Neural progenitor cell (in vitro differentiated cells): ENCODE results near the gene RERG. TPM values are rescaled to one million over a fixed set of nuclear protein-coding genes. Genes with fewer than 3 reads are reported as not detected.

Experiments used
- DNase-seq: peaks from one replicate; pipeline ENCODE4 v3.0.0-alpha.2; 2016; ENCODE audit warnings: low spot score
- H2AFZ ChIP-seq: fragments of 200-600 bp; sonication (generic); replicated peaks from 2 replicates; pipeline ENCODE4 v1.6.1; 2016; ENCODE audit warnings: antibody characterized with exemption
- H3F3A ChIP-seq: fragments of 200-600 bp; sonication (generic); 2 replicates; pipeline ENCODE4 v1.6.1; 2016; ENCODE audit warnings: antibody characterized with exemption, low read depth
- H3K27ac ChIP-seq: fragments of 200-600 bp; sonication (generic); 2 replicates; pipeline ENCODE4 v1.5.1; 2016; ENCODE audit warnings: mild to moderate bottlenecking
- H3K27me3 ChIP-seq: fragments of 200-600 bp; sonication (generic); 2 replicates; pipeline ENCODE4 v1.6.1; 2016; ENCODE audit warnings: mild to moderate bottlenecking, moderate library complexity
- H3K36me3 ChIP-seq: fragments of 200-600 bp; sonication (generic); 2 replicates; pipeline ENCODE4 v1.5.1; 2016
- H3K4me1 ChIP-seq: fragments of 200-600 bp; sonication (generic); 2 replicates; pipeline ENCODE4 v1.6.1; 2016; ENCODE audit warnings: mixed run types
- H3K4me2 ChIP-seq: fragments of 200-600 bp; sonication (generic); 2 replicates; pipeline ENCODE4 v1.6.1; 2016
- H3K4me3 ChIP-seq: fragments of 200-600 bp; sonication (generic); 2 replicates; pipeline ENCODE4 v1.5.1; 2016
- H3K79me2 ChIP-seq: fragments of 200-600 bp; sonication (generic); 2 replicates; pipeline ENCODE4 v1.6.1; 2016; ENCODE audit warnings: low read depth
- H3K9ac ChIP-seq: fragments of 200-600 bp; sonication (generic); 2 replicates; pipeline ENCODE4 v1.6.1; 2016
- H3K9me3 ChIP-seq: fragments of 200-600 bp; sonication (generic); 2 replicates; pipeline ENCODE4 v1.5.1; 2016; ENCODE audit warnings: low read depth
- H4K20me1 ChIP-seq: fragments of 200-600 bp; sonication (generic); 2 replicates; pipeline ENCODE4 v1.6.1; 2016; ENCODE audit warnings: low read depth
- H3K27ac Mint-ChIP-seq: 3 replicates; pipeline ENCODE4 v1.8.0; 2021; ENCODE audit warnings: mixed read lengths
- H3K27me3 Mint-ChIP-seq: 2 replicates; pipeline ENCODE4 v1.8.0; 2022; ENCODE audit warnings: low read depth, mild to moderate bottlenecking, inconsistent platforms, moderate library complexity, mixed read lengths; ENCODE audit not compliant: insufficient read depth
- H3K36me3 Mint-ChIP-seq: 3 replicates; pipeline ENCODE4 v1.8.0; 2021; ENCODE audit warnings: mixed read lengths
- H3K4me1 Mint-ChIP-seq: 3 replicates; pipeline ENCODE4 v1.8.0; 2021; ENCODE audit warnings: mixed read lengths
- H3K4me3 Mint-ChIP-seq: 3 replicates; pipeline ENCODE4 v1.8.0; 2021; ENCODE audit warnings: mild to moderate bottlenecking, moderate library complexity, mixed read lengths
- H3K9me3 Mint-ChIP-seq: 3 replicates; pipeline ENCODE4 v1.8.0; 2020; ENCODE audit warnings: mixed read lengths
- EZH2 ChIP-seq: fragments of 200-600 bp; sonication (generic); IDR thresholded peaks from 2 replicates; pipeline ENCODE4 v1.6.1; 2017; ENCODE audit warnings: antibody characterized with exemption, mild to moderate bottlenecking, moderate library complexity
- EZH2phosphoT487 ChIP-seq: fragments of 200-600 bp; sonication (generic); IDR thresholded peaks from 2 replicates; pipeline ENCODE4 v1.6.1; 2017; ENCODE audit warnings: antibody characterized with exemption
- total RNA-seq: library from RNA; depleted of rRNA; stranded (reverse); fragments of >200 nt; gene quantifications from 2 replicates; pipeline ENCODE4 v1.2.3, GENCODE V29; 2015; ENCODE audit warnings: low replicate concordance
- TF ChIP-seq, protein P1 (sequence below): fragments of 200-600 bp; sonication (generic); IDR thresholded peaks from 2 replicates; pipeline ENCODE4 v1.5.1; 2017; ENCODE audit warnings: antibody characterized with exemption, mild to moderate bottlenecking

Gene RERG, protein sequence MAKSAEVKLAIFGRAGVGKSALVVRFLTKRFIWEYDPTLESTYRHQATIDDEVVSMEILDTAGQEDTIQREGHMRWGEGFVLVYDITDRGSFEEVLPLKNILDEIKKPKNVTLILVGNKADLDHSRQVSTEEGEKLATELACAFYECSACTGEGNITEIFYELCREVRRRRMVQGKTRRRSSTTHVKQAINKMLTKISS
- total RNA-seq = 0.06 TPM in 1 of 2 replicates, not detected in the other

DNA sequence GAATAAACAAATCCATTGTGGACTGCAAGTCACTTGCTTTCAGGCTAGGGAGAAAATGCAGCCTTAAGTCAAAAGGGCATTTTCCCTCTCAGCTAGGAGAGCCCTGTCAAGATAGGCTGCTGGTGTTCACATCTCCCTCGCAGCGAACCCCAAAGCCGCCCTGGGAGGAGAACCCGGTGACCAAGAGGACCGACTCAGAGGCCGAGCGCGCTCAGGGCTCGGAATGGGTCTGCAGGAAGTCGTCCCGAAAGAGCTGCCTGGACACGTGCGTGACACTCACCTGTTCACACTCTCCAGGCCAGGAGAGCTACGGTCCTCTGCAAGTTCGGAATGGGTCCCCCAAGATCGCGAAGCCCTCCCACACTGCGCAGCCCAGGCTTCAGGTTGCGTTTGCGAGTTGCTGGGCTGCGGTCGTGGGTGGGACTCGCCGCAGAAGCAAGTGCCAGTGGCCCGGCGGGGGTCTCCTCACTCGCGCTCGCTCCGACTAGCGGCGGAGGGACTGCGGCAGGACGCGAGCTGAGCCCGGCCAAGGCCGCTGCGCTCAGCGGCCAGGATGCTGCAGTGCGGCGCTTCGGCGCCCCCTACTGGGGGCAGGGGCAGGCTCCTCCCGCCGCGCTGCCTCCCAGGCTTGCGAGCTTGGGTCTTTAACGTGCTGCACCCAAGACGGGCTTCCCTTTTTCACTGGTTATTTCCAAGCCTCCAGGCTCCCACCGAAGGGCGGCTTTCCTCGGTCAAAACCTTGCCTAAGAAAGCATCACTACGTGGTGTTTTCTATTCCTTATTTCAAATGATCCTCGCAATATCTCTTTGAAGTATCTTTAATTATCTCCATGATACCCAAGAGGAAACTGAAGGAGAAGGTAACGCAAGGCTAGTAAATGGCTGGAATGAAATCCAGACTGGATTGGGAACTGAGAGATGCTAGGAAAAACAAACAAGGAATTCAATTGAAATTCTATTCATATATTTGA, at the start of gene RERG:
Gene RERG, minus strand, starts transcription at position 503 of the 971 bp plus-strand sequence. CDS start 3,928 bp downstream, outside the sequence.
- Histone ChIP-seq H3F3A (no peaks in the 10 kb centered on the region), H3K4me3 (peak within 1 kb of the TSS; percentile 50), H3K36me3 (no peaks in the 10 kb centered on the region), H3K9ac (no peak within 1 kb of the TSS), H4K20me1 (no peaks in the 10 kb centered on the region), H3K79me2 (no peaks in the 10 kb centered on the region), H3K4me1 (peaks cover 4% of the 10 kb centered on the region), H3K27me3 (peaks cover 33% of the 10 kb centered on the region), H2AFZ (peak within 1 kb of the TSS; percentile 82), H3K9me3 (no peaks in the 10 kb centered on the region), H3K27ac (no peak within 1 kb of the TSS), H3K4me2 (peak within 1 kb of the TSS; percentile 80)
- Mint-ChIP-seq H3K27ac (no peak within 1 kb of the TSS), H3K4me1 (peaks cover 13% of the 10 kb centered on the region), H3K27me3 (peaks cover 2% of the 10 kb centered on the region), H3K4me3 (peak within 1 kb of the TSS; percentile 81), H3K36me3 (no peaks in the 10 kb centered on the region), H3K9me3 (no peaks in the 10 kb centered on the region)
- TF ChIP-seq EZH2 (peak; percentile 53), EZH2phosphoT487 (no peak)
- TF ChIP-seq, protein P1, sequence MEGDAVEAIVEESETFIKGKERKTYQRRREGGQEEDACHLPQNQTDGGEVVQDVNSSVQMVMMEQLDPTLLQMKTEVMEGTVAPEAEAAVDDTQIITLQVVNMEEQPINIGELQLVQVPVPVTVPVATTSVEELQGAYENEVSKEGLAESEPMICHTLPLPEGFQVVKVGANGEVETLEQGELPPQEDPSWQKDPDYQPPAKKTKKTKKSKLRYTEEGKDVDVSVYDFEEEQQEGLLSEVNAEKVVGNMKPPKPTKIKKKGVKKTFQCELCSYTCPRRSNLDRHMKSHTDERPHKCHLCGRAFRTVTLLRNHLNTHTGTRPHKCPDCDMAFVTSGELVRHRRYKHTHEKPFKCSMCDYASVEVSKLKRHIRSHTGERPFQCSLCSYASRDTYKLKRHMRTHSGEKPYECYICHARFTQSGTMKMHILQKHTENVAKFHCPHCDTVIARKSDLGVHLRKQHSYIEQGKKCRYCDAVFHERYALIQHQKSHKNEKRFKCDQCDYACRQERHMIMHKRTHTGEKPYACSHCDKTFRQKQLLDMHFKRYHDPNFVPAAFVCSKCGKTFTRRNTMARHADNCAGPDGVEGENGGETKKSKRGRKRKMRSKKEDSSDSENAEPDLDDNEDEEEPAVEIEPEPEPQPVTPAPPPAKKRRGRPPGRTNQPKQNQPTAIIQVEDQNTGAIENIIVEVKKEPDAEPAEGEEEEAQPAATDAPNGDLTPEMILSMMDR = peak; percentile 93
- DNase-seq = peak; percentile 94

DNA sequence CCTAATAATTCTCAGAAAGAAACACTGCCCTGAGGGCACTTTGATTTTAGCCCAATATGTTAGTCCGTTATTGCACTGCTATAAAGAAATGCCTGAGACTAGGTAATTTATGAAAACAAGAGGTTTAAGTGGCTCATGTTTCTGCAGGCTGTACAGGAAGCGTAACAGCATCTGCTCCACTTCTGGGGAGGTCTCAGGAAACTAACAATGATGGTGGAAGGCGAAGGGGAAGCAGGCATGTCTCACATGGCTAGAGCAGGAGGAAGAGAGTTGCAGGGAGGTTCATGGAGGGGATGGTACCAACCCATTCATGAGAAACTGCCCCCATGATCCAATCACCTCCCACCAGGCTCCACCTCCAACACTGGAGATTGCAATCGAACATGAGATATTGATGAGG, 49.4 kb upstream of the RERG start:
- TF ChIP-seq, protein P1 = no peak
- TF ChIP-seq EZH2 = no peak
- TF ChIP-seq EZH2phosphoT487 = no peak
- Histone ChIP-seq H3K27me3 (no peaks in the 10 kb centered on the region), H3K4me3 (no peak overlapping the region), H3K27ac (no peak overlapping the region), H3K79me2 (no peaks in the 10 kb centered on the region), H4K20me1 (no peaks in the 10 kb centered on the region), H3K9me3 (no peaks in the 10 kb centered on the region), H3F3A (peaks cover 3% of the 10 kb centered on the region), H3K9ac (no peak overlapping the region), H3K4me1 (no peaks in the 10 kb centered on the region), H2AFZ (peak overlapping the region; percentile 63), H3K36me3 (no peaks in the 10 kb centered on the region), H3K4me2 (no peak overlapping the region)
- Mint-ChIP-seq H3K4me3 (no peak overlapping the region), H3K9me3 (no peaks in the 10 kb centered on the region), H3K36me3 (no peaks in the 10 kb centered on the region), H3K4me1 (peaks cover 3% of the 10 kb centered on the region), H3K27me3 (peaks cover 2% of the 10 kb centered on the region), H3K27ac (no peak overlapping the region)
- no peak for DNase-seq

DNA sequence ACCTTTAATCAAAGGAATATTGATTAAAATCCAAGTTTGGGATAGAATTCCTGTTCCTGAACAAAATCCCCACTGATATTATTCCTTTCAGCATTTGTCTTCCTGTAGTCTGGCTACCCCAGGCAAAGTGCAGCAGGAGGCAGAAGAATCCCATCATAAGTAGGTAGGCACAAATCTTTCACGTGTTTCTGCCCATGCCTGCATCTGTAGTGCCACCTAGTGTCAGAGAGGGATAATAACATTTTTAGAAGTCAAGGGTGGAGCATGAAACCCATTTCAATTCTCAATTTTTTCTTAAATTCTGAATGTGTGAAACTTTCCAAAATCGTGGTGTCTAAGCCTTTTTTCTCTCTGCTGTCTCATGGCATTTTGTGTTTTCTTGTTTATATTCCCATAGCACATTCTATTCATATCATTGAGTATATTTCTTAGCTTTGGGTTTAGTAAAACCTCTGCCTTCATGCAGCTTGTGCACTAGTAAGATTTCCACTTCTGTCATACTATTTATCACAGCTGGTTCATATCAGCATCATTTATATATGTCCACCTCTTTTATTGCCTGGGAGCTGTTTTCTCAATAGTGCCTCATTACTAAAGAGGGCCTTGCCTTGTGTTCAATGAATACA, 47.8 kb upstream of the RERG start:
- no peak overlapping the region for H2AFZ ChIP-seq
- Mint-ChIP-seq H3K4me1 (peaks cover 3% of the 10 kb centered on the region), H3K9me3 (no peaks in the 10 kb centered on the region), H3K4me3 (no peak overlapping the region), H3K27me3 (peaks cover 2% of the 10 kb centered on the region), H3K36me3 (no peaks in the 10 kb centered on the region), H3K27ac (no peak overlapping the region)
- no peaks in the 10 kb centered on the region for H3K9me3 ChIP-seq
- H3K4me3 ChIP-seq = no peak overlapping the region
- TF ChIP-seq, protein P1 = peak; percentile 88
- TF ChIP-seq EZH2 = no peak
- peaks cover 2% of the 10 kb centered on the region for H3K4me1 ChIP-seq
- no peaks in the 10 kb centered on the region for H3K27me3 ChIP-seq
- no peak overlapping the region for H3K4me2 ChIP-seq
- H3K79me2 ChIP-seq = no peaks in the 10 kb centered on the region
- DNase-seq = peak; percentile 73
- no peaks in the 10 kb centered on the region for H3K36me3 ChIP-seq
- H3K9ac ChIP-seq = no peak overlapping the region
- H3K27ac ChIP-seq = no peak overlapping the region
- H4K20me1 ChIP-seq = no peaks in the 10 kb centered on the region
- H3F3A ChIP-seq = peaks cover 3% of the 10 kb centered on the region
